Neural progenitor cell (in vitro differentiated cells): ENCODE results near the gene CLDN7. TPM values are rescaled to one million over a fixed set of nuclear protein-coding genes. Genes with fewer than 3 reads are reported as not detected.
A peak's percentile ranks its signal among the peaks of the same experiment; 100 is the strongest.

Experiments used
- DNase-seq: peaks from one replicate; pipeline ENCODE4 v3.0.0-alpha.2; 2016; ENCODE audit warnings: low spot score
- H2AFZ ChIP-seq: fragments of 200-600 bp; sonication (generic); replicated peaks from 2 replicates; pipeline ENCODE4 v1.6.1; 2016; ENCODE audit warnings: antibody characterized with exemption
- H3F3A ChIP-seq: fragments of 200-600 bp; sonication (generic); 2 replicates; pipeline ENCODE4 v1.6.1; 2016; ENCODE audit warnings: antibody characterized with exemption, low read depth
- H3K27ac ChIP-seq: fragments of 200-600 bp; sonication (generic); 2 replicates; pipeline ENCODE4 v1.5.1; 2016; ENCODE audit warnings: mild to moderate bottlenecking
- H3K27me3 ChIP-seq: fragments of 200-600 bp; sonication (generic); 2 replicates; pipeline ENCODE4 v1.6.1; 2016; ENCODE audit warnings: mild to moderate bottlenecking, moderate library complexity
- H3K36me3 ChIP-seq: fragments of 200-600 bp; sonication (generic); 2 replicates; pipeline ENCODE4 v1.5.1; 2016
- H3K4me1 ChIP-seq: fragments of 200-600 bp; sonication (generic); 2 replicates; pipeline ENCODE4 v1.6.1; 2016; ENCODE audit warnings: mixed run types
- H3K4me2 ChIP-seq: fragments of 200-600 bp; sonication (generic); 2 replicates; pipeline ENCODE4 v1.6.1; 2016
- H3K4me3 ChIP-seq: fragments of 200-600 bp; sonication (generic); 2 replicates; pipeline ENCODE4 v1.5.1; 2016
- H3K79me2 ChIP-seq: fragments of 200-600 bp; sonication (generic); 2 replicates; pipeline ENCODE4 v1.6.1; 2016; ENCODE audit warnings: low read depth
- H3K9ac ChIP-seq: fragments of 200-600 bp; sonication (generic); 2 replicates; pipeline ENCODE4 v1.6.1; 2016
- H3K9me3 ChIP-seq: fragments of 200-600 bp; sonication (generic); 2 replicates; pipeline ENCODE4 v1.5.1; 2016; ENCODE audit warnings: low read depth
- H4K20me1 ChIP-seq: fragments of 200-600 bp; sonication (generic); 2 replicates; pipeline ENCODE4 v1.6.1; 2016; ENCODE audit warnings: low read depth
- H3K27ac Mint-ChIP-seq: 3 replicates; pipeline ENCODE4 v1.8.0; 2021; ENCODE audit warnings: mixed read lengths
- H3K27me3 Mint-ChIP-seq: 2 replicates; pipeline ENCODE4 v1.8.0; 2022; ENCODE audit warnings: low read depth, mild to moderate bottlenecking, inconsistent platforms, moderate library complexity, mixed read lengths; ENCODE audit not compliant: insufficient read depth
- H3K36me3 Mint-ChIP-seq: 3 replicates; pipeline ENCODE4 v1.8.0; 2021; ENCODE audit warnings: mixed read lengths
- H3K4me1 Mint-ChIP-seq: 3 replicates; pipeline ENCODE4 v1.8.0; 2021; ENCODE audit warnings: mixed read lengths
- H3K4me3 Mint-ChIP-seq: 3 replicates; pipeline ENCODE4 v1.8.0; 2021; ENCODE audit warnings: mild to moderate bottlenecking, moderate library complexity, mixed read lengths
- H3K9me3 Mint-ChIP-seq: 3 replicates; pipeline ENCODE4 v1.8.0; 2020; ENCODE audit warnings: mixed read lengths
- EZH2 ChIP-seq: fragments of 200-600 bp; sonication (generic); IDR thresholded peaks from 2 replicates; pipeline ENCODE4 v1.6.1; 2017; ENCODE audit warnings: antibody characterized with exemption, mild to moderate bottlenecking, moderate library complexity
- EZH2phosphoT487 ChIP-seq: fragments of 200-600 bp; sonication (generic); IDR thresholded peaks from 2 replicates; pipeline ENCODE4 v1.6.1; 2017; ENCODE audit warnings: antibody characterized with exemption
- total RNA-seq: library from RNA; depleted of rRNA; stranded (reverse); fragments of >200 nt; gene quantifications from 2 replicates; pipeline ENCODE4 v1.2.3, GENCODE V29; 2015; ENCODE audit warnings: low replicate concordance
- TF ChIP-seq, protein P1 (sequence below): fragments of 200-600 bp; sonication (generic); IDR thresholded peaks from 2 replicates; pipeline ENCODE4 v1.5.1; 2017; ENCODE audit warnings: antibody characterized with exemption, mild to moderate bottlenecking

The CLDN7 gene
- total RNA-seq, 1 donor from 2014 or later: 0.32 TPM

- Histone ChIP-seq H3K36me3 (no peaks in the 10 kb centered on the region), H3K79me2 (peaks cover 55% of the 10 kb centered on the region)
- H3K4me3 Mint-ChIP-seq: peak overlapping the region; percentile 99
Observed at GRCh38 chr17:7241090-7241733, 21.1 kb downstream of the CLDN7 start.

DNA sequence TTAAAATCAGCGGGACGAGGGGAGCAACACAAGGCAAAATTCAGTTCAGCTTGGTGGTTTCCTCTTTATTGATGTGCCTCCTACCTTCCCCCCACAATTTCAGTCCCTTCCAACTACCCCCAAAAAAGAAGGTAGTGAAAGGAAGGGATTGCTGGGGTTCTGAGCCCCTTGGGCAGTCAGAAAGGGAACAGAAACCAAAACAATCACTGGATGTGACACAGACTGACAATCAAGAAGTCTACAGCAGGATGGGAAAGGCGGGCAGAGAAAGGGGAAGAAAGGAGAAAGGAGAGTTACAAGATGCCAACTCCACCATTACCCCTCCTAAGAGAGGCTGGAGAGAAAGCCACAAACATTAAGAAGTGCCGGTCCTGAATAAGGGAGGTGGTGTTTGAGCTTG, 21.9 kb downstream of the CLDN7 start:
- Mint-ChIP-seq H3K4me1 (peaks cover 45% of the 10 kb centered on the region), H3K4me3 (peak overlapping the region; percentile 99), H3K9me3 (no peaks in the 10 kb centered on the region), H3K27me3 (peaks cover 7% of the 10 kb centered on the region), H3K36me3 (peaks cover 28% of the 10 kb centered on the region), H3K27ac (no peak overlapping the region)
- Histone ChIP-seq H3K27ac (no peak overlapping the region), H4K20me1 (peaks cover 22% of the 10 kb centered on the region), H3K9ac (no peak overlapping the region), H3K36me3 (no peaks in the 10 kb centered on the region), H3K27me3 (no peaks in the 10 kb centered on the region), H3F3A (peaks cover 73% of the 10 kb centered on the region), H3K4me2 (peak overlapping the region; percentile 83), H3K4me1 (peaks cover 18% of the 10 kb centered on the region), H3K9me3 (no peaks in the 10 kb centered on the region), H3K4me3 (peak overlapping the region; percentile 82), H2AFZ (no peak overlapping the region), H3K79me2 (peaks cover 64% of the 10 kb centered on the region)
- DNase-seq: no peak
- TF ChIP-seq EZH2: no peak
- TF ChIP-seq, protein P1, sequence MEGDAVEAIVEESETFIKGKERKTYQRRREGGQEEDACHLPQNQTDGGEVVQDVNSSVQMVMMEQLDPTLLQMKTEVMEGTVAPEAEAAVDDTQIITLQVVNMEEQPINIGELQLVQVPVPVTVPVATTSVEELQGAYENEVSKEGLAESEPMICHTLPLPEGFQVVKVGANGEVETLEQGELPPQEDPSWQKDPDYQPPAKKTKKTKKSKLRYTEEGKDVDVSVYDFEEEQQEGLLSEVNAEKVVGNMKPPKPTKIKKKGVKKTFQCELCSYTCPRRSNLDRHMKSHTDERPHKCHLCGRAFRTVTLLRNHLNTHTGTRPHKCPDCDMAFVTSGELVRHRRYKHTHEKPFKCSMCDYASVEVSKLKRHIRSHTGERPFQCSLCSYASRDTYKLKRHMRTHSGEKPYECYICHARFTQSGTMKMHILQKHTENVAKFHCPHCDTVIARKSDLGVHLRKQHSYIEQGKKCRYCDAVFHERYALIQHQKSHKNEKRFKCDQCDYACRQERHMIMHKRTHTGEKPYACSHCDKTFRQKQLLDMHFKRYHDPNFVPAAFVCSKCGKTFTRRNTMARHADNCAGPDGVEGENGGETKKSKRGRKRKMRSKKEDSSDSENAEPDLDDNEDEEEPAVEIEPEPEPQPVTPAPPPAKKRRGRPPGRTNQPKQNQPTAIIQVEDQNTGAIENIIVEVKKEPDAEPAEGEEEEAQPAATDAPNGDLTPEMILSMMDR: no peak
- TF ChIP-seq EZH2phosphoT487: no peak

More at GRCh38 chr17:7241090-7241733, 21.1 kb downstream of the CLDN7 start:
- peaks cover 18% of the 10 kb centered on the region for H3K4me1 ChIP-seq
- H3K27ac ChIP-seq: no peak overlapping the region
- peaks cover 42% of the 10 kb centered on the region for H3K4me1 Mint-ChIP-seq
- H3K4me2 ChIP-seq: peak overlapping the region; percentile 88
- DNase-seq: no peak
- peaks cover 7% of the 10 kb centered on the region for H3K27me3 Mint-ChIP-seq
- no peak for TF ChIP-seq EZH2phosphoT487
- TF ChIP-seq, protein P1: no peak
- TF ChIP-seq EZH2: no peak
- H3K27me3 ChIP-seq: no peaks in the 10 kb centered on the region
- H3K9me3 Mint-ChIP-seq: no peaks in the 10 kb centered on the region
- H3F3A ChIP-seq: peaks cover 64% of the 10 kb centered on the region
- H3K27ac Mint-ChIP-seq: peak overlapping the region; percentile 99
- peak overlapping the region; percentile 82 for H3K4me3 ChIP-seq
- no peak overlapping the region for H2AFZ ChIP-seq
- H4K20me1 ChIP-seq: peaks cover 14% of the 10 kb centered on the region
- peak overlapping the region; percentile 84 for H3K9ac ChIP-seq
- peaks cover 27% of the 10 kb centered on the region for H3K36me3 Mint-ChIP-seq
- H3K9me3 ChIP-seq: no peaks in the 10 kb centered on the region

DNA sequence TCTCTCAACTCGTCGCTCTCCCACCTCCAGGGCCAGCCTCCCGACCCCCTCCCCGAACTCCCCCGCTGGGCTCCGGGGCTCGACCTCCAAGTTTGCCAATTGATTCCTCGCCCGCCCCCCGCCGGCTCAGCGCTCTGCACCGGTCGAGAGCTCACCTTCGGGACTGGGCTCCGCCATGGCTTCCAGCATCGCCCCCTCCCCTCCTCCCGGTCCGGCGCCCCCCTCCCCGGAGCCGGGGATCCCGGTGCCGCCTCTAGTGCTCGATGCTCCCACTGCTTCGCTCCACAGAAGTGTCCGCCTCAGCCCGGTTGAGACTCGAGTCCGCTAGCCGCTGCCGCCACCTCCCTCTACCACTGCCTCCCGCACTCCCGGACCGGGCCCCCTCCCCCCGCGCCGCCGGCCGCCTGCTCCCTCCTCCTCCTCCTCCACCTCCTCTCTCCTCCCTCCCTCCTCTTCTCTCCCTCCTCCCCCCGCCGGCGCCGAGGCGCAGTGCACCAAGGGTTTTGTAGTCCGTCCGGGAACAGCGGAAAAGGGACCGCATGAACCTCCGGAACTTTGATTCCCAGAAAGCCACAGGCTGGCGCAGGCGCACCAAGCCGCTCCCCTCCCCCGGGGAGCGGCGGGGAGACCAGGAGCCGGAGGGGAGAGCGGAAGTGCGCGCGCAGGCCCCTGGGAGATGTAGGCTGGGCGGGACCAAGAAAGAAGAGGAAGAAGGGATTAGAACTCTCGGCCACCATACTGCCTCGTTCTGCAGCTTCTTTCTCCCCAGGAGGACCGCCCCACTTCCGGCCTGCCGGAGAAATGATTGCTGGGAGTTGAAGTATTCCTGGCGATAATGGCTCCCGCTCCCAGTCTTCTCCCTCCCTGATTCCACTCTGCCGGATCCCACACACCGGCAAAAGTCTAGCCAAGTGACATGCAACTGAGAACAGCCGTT, 22.9 kb downstream of the CLDN7 start, which contains the start of gene PHF23:
TSS of gene PHF23 (minus strand) at position 367 of the 937 bp plus-strand sequence. CDS start at position 189, 178 bp downstream.
- H3K4me1 Mint-ChIP-seq: peaks cover 50% of the 10 kb centered on the region
- H3K27ac Mint-ChIP-seq: peak within 1 kb of the TSS; percentile 94
- no peak within 1 kb of the TSS for H2AFZ ChIP-seq
- H3K9me3 ChIP-seq: no peaks in the 10 kb centered on the region
- no peaks in the 10 kb centered on the region for H3K36me3 ChIP-seq
- H3K27me3 ChIP-seq: no peaks in the 10 kb centered on the region
- no peaks in the 10 kb centered on the region for H3K9me3 Mint-ChIP-seq
- no peak for TF ChIP-seq EZH2phosphoT487
- TF ChIP-seq EZH2: no peak
- peaks cover 24% of the 10 kb centered on the region for H3K36me3 Mint-ChIP-seq
- peaks cover 18% of the 10 kb centered on the region for H3K4me1 ChIP-seq
- peaks cover 28% of the 10 kb centered on the region for H4K20me1 ChIP-seq
- peak within 1 kb of the TSS; percentile 86 for H3K9ac ChIP-seq
- peaks cover 10% of the 10 kb centered on the region for H3K27me3 Mint-ChIP-seq
- peak within 1 kb of the TSS; percentile 83 for H3K4me2 ChIP-seq
- peak within 1 kb of the TSS; percentile 64 for H3K27ac ChIP-seq
- H3K79me2 ChIP-seq: peaks cover 69% of the 10 kb centered on the region
- H3F3A ChIP-seq: peaks cover 74% of the 10 kb centered on the region
- DNase-seq: peak; percentile 100
- peak within 1 kb of the TSS; percentile 99 for H3K4me3 ChIP-seq
- H3K4me3 Mint-ChIP-seq: peak within 1 kb of the TSS; percentile 99
